H9 (cell line): ENCODE data around the gene HLF. TPM values are rescaled to one million over a fixed set of nuclear protein-coding genes. Genes with fewer than 3 reads are reported as not detected.

Experiments
- DNase-seq: peaks from one replicate; pipeline ENCODE4 v3.0.0-alpha.2; 2017
- H2AFZ ChIP-seq: one replicate; pipeline ENCODE4 v1.6.1; 2013; ENCODE audit warnings: mild to moderate bottlenecking, low read length, control low read depth, moderate library complexity
- H2AK5ac ChIP-seq: 2 replicates; pipeline ENCODE4 v1.6.1; 2013; ENCODE audit warnings: low read length, control low read depth, mixed read lengths; ENCODE audit not compliant: insufficient read length
- H2BK120ac ChIP-seq: one replicate; pipeline ENCODE4 v1.6.1; 2013; ENCODE audit warnings: low read depth, mild to moderate bottlenecking, low read length, control low read depth, inconsistent platforms; ENCODE audit not compliant: poor library complexity, severe bottlenecking
- H2BK12ac ChIP-seq: 2 replicates; pipeline ENCODE4 v1.6.1; 2013; ENCODE audit warnings: low read length, control low read depth, mixed read lengths, low read depth; ENCODE audit not compliant: insufficient read length
- H2BK15ac ChIP-seq: 2 replicates; pipeline ENCODE4 v1.6.1; 2013; ENCODE audit warnings: low read depth, low read length, control low read depth
- H2BK20ac ChIP-seq: one replicate; pipeline ENCODE4 v1.6.1; 2013; ENCODE audit warnings: low read depth, mild to moderate bottlenecking, low read length, control low read depth, inconsistent platforms; ENCODE audit not compliant: poor library complexity, severe bottlenecking
- H2BK5ac ChIP-seq: 2 replicates; pipeline ENCODE4 v1.6.1; 2013; ENCODE audit warnings: low read length, control low read depth, mixed read lengths; ENCODE audit not compliant: insufficient read length
- H3K14ac ChIP-seq: 2 replicates; pipeline ENCODE4 v1.6.1; 2013; ENCODE audit warnings: low read length, control low read depth; ENCODE audit not compliant: insufficient read depth
- H3K18ac ChIP-seq: 2 replicates; pipeline ENCODE4 v1.6.1; 2013; ENCODE audit warnings: low read depth, mild to moderate bottlenecking, mixed read lengths, low read length, control low read depth; ENCODE audit not compliant: insufficient read length
- H3K23ac ChIP-seq: 2 replicates; pipeline ENCODE4 v1.6.1; 2013; ENCODE audit warnings: low read length, control low read depth, mixed read lengths, low read depth; ENCODE audit not compliant: insufficient read length
- H3K23me2 ChIP-seq: 2 replicates; pipeline ENCODE4 v1.6.1; 2013; ENCODE audit warnings: low read depth, mild to moderate bottlenecking, mixed read lengths, low read length, control low read depth; ENCODE audit not compliant: insufficient read length, poor library complexity, severe bottlenecking
- H3K27ac ChIP-seq: 2 replicates; pipeline ENCODE4 v1.5.1; 2013; ENCODE audit warnings: low read length, control low read depth, mixed read lengths, low read depth; ENCODE audit not compliant: insufficient read length
- H3K27me3 ChIP-seq: 2 replicates; pipeline ENCODE4 v1.6.1; 2013; ENCODE audit warnings: low read length, control low read depth, inconsistent platforms; ENCODE audit not compliant: insufficient read depth
- H3K4ac ChIP-seq: 2 replicates; pipeline ENCODE4 v1.6.1; 2013; ENCODE audit warnings: low read depth, mild to moderate bottlenecking, control low read depth, inconsistent platforms, low read length, moderate library complexity
- H3K4me1 ChIP-seq: 2 replicates; pipeline ENCODE4 v1.6.1; 2013; ENCODE audit warnings: low read length, control low read depth, inconsistent platforms; ENCODE audit not compliant: insufficient read depth
- H3K4me2 ChIP-seq: 2 replicates; pipeline ENCODE4 v1.6.1; 2013; ENCODE audit warnings: low read length, control low read depth, mixed read lengths; ENCODE audit not compliant: insufficient read length, insufficient read depth
- H3K56ac ChIP-seq: 2 replicates; pipeline ENCODE4 v1.6.1; 2013; ENCODE audit warnings: low read depth, mild to moderate bottlenecking, mixed read lengths, low read length, control low read depth; ENCODE audit not compliant: insufficient read length
- H3K79me1 ChIP-seq: 2 replicates; pipeline ENCODE4 v1.6.1; 2013; ENCODE audit warnings: low read depth, mild to moderate bottlenecking, moderate library complexity, low read length, control low read depth, inconsistent platforms; ENCODE audit not compliant: insufficient read depth, poor library complexity, severe bottlenecking
- H3K79me2 ChIP-seq: 2 replicates; pipeline ENCODE4 v1.6.1; 2013; ENCODE audit warnings: low read length, control low read depth, inconsistent platforms; ENCODE audit not compliant: insufficient read depth
- H3K9ac ChIP-seq: 2 replicates; pipeline ENCODE4 v1.6.1; 2013; ENCODE audit warnings: low read length, control low read depth, mixed read lengths; ENCODE audit not compliant: insufficient read length; ENCODE audit errors: extremely low read depth
- H3K9me3 ChIP-seq: one replicate; pipeline ENCODE4 v1.6.1; 2013; ENCODE audit warnings: low read depth, low read length, inconsistent platforms; ENCODE audit not compliant: control insufficient read depth
- H3T11ph ChIP-seq: one replicate; pipeline ENCODE4 v1.6.1; 2013; ENCODE audit warnings: mild to moderate bottlenecking, low read length, control low read depth, inconsistent platforms
- H4K20me1 ChIP-seq: one replicate; pipeline ENCODE4 v1.6.1; 2013; ENCODE audit not compliant: control insufficient read depth, insufficient read length, insufficient read depth
- H4K5ac ChIP-seq: 2 replicates; pipeline ENCODE4 v1.6.1; 2013; ENCODE audit warnings: low read depth, mild to moderate bottlenecking, mixed read lengths, low read length, control low read depth; ENCODE audit not compliant: insufficient read length
- H4K8ac ChIP-seq: replicated peaks from 2 replicates; pipeline ENCODE4 v1.6.1; 2013; ENCODE audit warnings: low read length, control low read depth, mixed read lengths, low read depth; ENCODE audit not compliant: insufficient read length
- H4K91ac ChIP-seq: 2 replicates; pipeline ENCODE4 v1.6.1; 2013; ENCODE audit warnings: low read depth, mild to moderate bottlenecking, moderate library complexity, mixed read lengths, low read length, control low read depth; ENCODE audit not compliant: insufficient read length
- H3K27ac Mint-ChIP-seq, 3 experiments: 2 replicates in 2 of 3; 3 replicates in 1 of 3; pipeline ENCODE4 v1.8.0; 2020 to 2021; ENCODE audit warnings: mixed read lengths in 3 of 3, mild to moderate bottlenecking in 1 of 3, moderate library complexity in 1 of 3
- H3K27me3 Mint-ChIP-seq: 2 replicates; pipeline ENCODE4 v1.8.0; 2021; ENCODE audit warnings: low read depth, mild to moderate bottlenecking, moderate library complexity, mixed read lengths
- H3K36me3 Mint-ChIP-seq, 3 experiments: 2 replicates in 2 of 3; 3 replicates in 1 of 3; pipeline ENCODE4 v1.8.0; 2020 to 2021; ENCODE audit warnings: low read depth in 3 of 3, mixed read lengths in 3 of 3; ENCODE audit not compliant: insufficient read depth in 1 of 3
- H3K4me1 Mint-ChIP-seq, 2 experiments: 2 replicates each; pipeline ENCODE4 v1.8.0; 2020; ENCODE audit warnings: mixed read lengths in 2 of 2
- H3K4me3 Mint-ChIP-seq, 2 experiments: 2 replicates in 1 of 2; 3 replicates in 1 of 2; pipeline ENCODE4 v1.8.0; 2020 to 2021; ENCODE audit warnings: mild to moderate bottlenecking in 2 of 2, mixed read lengths in 2 of 2, moderate library complexity in 1 of 2
- H3K9me3 Mint-ChIP-seq, 2 experiments: 2 replicates in 1 of 2; 3 replicates in 1 of 2; pipeline ENCODE4 v1.8.0; 2020; ENCODE audit warnings: mild to moderate bottlenecking in 2 of 2, mixed read lengths in 2 of 2, moderate library complexity in 1 of 2
- WGBS: extraction: QIAGEN DNeasy Blood & Tissue Kit; methylation state at CpG from one replicate; pipeline ENCODE4 v1.1.7; 2013; ENCODE audit warnings: missing lambda C conversion rate, low lambda C conversion rate, mixed read lengths; ENCODE audit not compliant: insufficient read length; ENCODE audit errors: extremely low coverage; 5-methylcytosine and 5-hydroxymethylcytosine counted together
- total RNA-seq: library from RNA; stranded (reverse); gene quantifications from 2 replicates; pipeline ENCODE4 v1.2.1, GENCODE V29; 2021
- TF ChIP-seq, protein P1 (sequence below): fragments of 200-600 bp; sonication (generic); conservative IDR thresholded peaks from 3 replicates; pipeline ENCODE4 v1.8.0; 2021; ENCODE audit warnings: antibody characterized with exemption, mild to moderate bottlenecking

The HLF gene
- total RNA-seq, 1 experiment from 2014 or later, result 0.17 TPM

DNA sequence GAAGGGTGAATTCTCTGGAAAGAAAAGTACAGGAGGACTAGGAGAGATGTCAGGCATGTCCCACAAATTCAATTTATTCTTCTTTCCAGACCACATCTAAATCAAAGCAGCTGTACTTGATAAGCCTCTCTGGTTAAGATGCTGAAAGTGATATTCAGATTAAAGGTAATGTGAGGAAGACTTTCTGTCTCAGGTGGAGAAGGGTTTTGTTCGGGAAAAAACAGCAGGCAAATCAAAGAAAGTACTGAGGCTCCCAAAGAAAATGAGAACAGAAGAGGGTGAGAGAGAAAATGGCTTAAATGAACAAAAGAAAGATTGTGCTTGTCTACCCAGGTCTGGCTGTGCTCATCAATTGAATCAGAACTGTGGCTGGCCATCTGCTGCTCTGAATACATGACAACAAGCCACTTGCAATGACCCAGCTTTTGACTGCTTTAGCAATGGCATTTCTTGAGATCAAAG is 101.3 kb downstream of the HLF start:
- Histone ChIP-seq H3K18ac (no peak overlapping the region), H3K23ac (no peak overlapping the region), H3K4ac (no peak overlapping the region), H3K56ac (no peak overlapping the region), H2BK20ac (no peak overlapping the region), H3K23me2 (no peaks in the 10 kb centered on the region), H4K91ac (no peak overlapping the region), H2BK15ac (no peak overlapping the region), H4K20me1 (no peaks in the 10 kb centered on the region), H2AFZ (no peak overlapping the region), H3T11ph (no peak overlapping the region), H2AK5ac (no peak overlapping the region), H3K27ac (no peak overlapping the region), H3K79me1 (no peaks in the 10 kb centered on the region), H2BK5ac (no peak overlapping the region), H3K4me2 (no peak overlapping the region), H3K79me2 (no peaks in the 10 kb centered on the region), H3K4me1 (no peaks in the 10 kb centered on the region), H3K14ac (no peak overlapping the region), H3K27me3 (no peaks in the 10 kb centered on the region), H2BK120ac (no peak overlapping the region), H4K8ac (no peak overlapping the region), H3K9ac (no peak overlapping the region), H3K9me3 (no peaks in the 10 kb centered on the region), H4K5ac (no peak overlapping the region), H2BK12ac (no peak overlapping the region)
- TF ChIP-seq, protein P1, sequence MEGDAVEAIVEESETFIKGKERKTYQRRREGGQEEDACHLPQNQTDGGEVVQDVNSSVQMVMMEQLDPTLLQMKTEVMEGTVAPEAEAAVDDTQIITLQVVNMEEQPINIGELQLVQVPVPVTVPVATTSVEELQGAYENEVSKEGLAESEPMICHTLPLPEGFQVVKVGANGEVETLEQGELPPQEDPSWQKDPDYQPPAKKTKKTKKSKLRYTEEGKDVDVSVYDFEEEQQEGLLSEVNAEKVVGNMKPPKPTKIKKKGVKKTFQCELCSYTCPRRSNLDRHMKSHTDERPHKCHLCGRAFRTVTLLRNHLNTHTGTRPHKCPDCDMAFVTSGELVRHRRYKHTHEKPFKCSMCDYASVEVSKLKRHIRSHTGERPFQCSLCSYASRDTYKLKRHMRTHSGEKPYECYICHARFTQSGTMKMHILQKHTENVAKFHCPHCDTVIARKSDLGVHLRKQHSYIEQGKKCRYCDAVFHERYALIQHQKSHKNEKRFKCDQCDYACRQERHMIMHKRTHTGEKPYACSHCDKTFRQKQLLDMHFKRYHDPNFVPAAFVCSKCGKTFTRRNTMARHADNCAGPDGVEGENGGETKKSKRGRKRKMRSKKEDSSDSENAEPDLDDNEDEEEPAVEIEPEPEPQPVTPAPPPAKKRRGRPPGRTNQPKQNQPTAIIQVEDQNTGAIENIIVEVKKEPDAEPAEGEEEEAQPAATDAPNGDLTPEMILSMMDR, result no peak
- Mint-ChIP-seq H3K36me3 (peaks cover 0 to 6% (median 2%) of the 10 kb centered on the region in 3 experiments; a peak in 5 of 7 replicates), H3K4me1 (peaks cover 23 to 27% of the 10 kb centered on the region in 2 experiments), H3K27ac (no peak overlapping the region), H3K9me3 (peaks cover 3 to 6% of the 10 kb centered on the region in 2 experiments; a peak in 4 of 5 replicates), H3K4me3 (no peak overlapping the region), H3K27me3 (no peaks in the 10 kb centered on the region)
- DNase-seq, result no peak
- no CpG with 5 or more reads among the region's 1 CpG for WGBS
